ENCODE data around the gene NCBP2.
A peak's percentile ranks its signal among the peaks of the same experiment; 100 is the strongest.

The NCBP2 gene

DNA sequence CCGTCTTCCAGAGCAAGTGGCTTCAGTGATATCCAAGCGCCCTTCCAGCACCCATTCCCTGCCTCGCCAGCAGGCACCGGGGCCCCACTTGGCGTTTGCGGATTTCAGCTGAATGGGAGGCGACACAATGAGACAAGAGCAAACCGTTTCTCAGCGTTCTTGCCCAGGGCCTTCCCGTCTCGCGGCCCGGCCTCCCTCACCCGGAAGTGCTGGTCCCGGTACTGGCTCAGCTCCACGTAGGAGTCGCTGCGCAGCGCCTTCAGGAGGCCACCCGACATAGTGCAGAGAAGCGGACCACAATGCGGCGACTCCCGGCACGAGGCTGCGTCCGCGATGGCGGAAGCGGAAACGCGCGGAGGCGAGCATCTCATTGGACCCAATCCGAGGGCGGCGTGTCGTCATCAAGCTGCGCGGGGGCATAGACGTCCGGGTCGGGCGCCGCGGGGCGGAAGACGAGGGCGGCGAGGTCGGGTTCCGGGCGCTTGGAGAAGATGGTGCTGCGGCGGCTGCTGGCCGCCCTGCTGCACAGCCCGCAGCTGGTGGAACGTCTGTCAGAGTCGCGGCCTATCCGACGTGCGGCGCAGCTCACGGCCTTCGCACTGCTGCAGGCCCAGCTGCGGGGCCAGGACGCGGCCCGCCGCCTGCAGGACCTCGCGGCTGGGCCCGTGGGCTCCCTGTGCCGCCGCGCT lies at the start of gene NCBP2:
NCBP2 (minus strand) TSS at position 303 of the 689 bp plus-strand sequence; CDS start at position 278, 25 bp downstream.
- DNase-seq (ENCODE audit: low read depth, low spot score), result peak; percentile 98
- H3K4me3 ChIP-seq (ENCODE audit: low read depth, low read length), result peak within 1 kb of the TSS; percentile 99
- in situ Hi-C loops (cut with HindIII; ENCODE audit: low sequenced_read_pairs), result no loop called here
- TF ChIP-seq, protein P1, sequence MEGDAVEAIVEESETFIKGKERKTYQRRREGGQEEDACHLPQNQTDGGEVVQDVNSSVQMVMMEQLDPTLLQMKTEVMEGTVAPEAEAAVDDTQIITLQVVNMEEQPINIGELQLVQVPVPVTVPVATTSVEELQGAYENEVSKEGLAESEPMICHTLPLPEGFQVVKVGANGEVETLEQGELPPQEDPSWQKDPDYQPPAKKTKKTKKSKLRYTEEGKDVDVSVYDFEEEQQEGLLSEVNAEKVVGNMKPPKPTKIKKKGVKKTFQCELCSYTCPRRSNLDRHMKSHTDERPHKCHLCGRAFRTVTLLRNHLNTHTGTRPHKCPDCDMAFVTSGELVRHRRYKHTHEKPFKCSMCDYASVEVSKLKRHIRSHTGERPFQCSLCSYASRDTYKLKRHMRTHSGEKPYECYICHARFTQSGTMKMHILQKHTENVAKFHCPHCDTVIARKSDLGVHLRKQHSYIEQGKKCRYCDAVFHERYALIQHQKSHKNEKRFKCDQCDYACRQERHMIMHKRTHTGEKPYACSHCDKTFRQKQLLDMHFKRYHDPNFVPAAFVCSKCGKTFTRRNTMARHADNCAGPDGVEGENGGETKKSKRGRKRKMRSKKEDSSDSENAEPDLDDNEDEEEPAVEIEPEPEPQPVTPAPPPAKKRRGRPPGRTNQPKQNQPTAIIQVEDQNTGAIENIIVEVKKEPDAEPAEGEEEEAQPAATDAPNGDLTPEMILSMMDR (IDR thresholded peaks at IDR 0.05; ENCODE audit: low read depth, low read length), result peak; percentile 66

DNA sequence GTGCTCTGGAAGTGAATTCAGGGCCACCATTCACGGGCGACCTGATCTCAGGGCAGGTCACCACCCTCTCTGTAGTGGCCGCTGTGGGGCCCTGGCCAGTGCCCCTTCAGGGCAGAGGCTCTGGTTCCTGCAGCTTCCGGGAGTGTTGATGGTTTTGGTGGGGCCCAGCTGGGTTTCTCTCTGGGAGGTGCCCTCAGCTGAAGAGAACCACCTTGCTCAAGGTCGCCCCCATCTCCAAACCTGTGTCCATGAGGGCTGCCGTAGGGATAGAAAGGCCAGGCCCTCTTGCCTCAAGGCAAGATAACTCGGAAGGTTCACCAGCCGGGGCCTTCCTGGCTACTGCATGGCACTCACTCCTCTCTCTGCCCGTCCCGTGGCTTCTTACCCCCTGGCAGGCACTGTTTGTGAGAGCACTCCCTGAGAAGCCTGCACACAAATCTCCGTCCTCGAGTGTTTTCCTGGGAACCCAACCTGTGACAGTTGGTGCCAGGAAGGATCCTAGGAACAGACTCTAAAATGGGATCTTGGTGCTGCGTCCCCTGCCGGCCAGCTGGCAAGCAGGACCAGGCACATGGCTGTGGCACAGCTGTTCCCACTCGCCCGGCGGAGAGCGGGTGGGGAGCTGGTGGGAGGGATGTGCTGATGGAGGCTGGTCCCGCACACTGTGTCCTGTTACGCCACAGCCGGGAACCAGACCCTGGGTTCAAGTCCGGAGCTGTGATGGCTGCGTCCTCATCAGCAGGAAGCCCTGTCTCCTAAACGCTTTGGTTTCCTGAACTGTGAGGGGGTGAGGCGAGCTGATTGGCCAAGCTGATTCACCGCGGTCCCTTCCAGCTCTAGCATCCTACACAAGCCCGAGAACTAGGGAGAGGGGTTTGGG lies 49.5 kb upstream of the NCBP2 start:
- TF ChIP-seq, protein P1 (IDR thresholded peaks at IDR 0.05; ENCODE audit: low read depth, low read length), result no peak
- in situ Hi-C loops (cut with HindIII; ENCODE audit: low sequenced_read_pairs), result no loop called here
- no peak overlapping the region for H3K4me3 ChIP-seq (ENCODE audit: low read depth, low read length)
- no peak for DNase-seq (ENCODE audit: low read depth, low spot score)

DNA sequence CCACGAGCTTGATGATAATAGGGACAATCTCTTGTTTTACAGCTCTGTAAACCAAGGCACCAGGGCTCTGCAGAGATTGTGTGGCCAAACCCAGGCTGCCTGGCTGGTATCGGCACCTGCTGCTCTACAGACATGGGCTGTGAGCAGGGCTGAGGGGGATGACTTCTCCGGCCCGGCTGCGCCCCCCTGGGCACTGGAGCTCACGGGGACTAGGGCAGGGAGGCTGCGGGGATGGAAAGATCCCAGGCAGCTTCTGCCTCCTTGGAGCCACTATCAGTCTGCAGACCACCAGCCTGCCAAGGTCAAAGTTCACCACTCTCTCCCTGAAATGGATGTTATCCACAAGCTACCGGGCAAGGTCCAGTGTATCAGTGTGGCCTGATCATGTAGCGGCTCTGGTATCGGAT lies 48.3 kb upstream of the NCBP2 start:
- no peak for DNase-seq (ENCODE audit: low read depth, low spot score)
- in situ Hi-C loops (cut with HindIII; ENCODE audit: low sequenced_read_pairs), result no loop called here
- no peak overlapping the region for H3K4me3 ChIP-seq (ENCODE audit: low read depth, low read length)
- TF ChIP-seq, protein P1 (IDR thresholded peaks at IDR 0.05; ENCODE audit: low read depth, low read length), result no peak

DNA sequence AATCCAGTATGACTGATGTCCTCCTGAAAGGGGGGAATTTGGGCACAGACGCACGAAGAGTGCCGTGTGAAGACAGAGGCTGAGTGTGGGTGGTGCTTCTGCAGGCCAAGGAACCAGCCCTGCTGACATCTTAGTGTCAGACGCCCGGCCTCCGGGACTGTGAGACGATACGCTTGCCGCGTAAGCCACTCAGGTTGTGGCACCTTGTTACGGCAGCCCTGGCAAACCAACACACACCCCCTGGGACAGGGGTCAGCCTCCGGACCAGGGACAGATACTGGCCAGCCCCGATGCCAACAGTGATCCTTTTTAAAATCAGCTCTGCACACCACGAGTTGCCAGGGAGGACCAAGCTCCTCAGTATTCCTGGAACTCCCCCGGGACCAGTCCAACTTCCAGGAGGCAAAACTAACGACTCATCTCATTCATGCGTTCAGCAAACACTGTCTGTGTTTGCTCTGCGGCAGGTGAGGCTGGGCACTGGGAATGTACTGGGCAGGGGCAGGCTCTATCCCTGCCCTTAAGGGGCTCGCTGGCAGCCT lies 47.5 kb upstream of the NCBP2 start:
- in situ Hi-C loops (cut with HindIII; ENCODE audit: low sequenced_read_pairs), result no loop called here

DNA sequence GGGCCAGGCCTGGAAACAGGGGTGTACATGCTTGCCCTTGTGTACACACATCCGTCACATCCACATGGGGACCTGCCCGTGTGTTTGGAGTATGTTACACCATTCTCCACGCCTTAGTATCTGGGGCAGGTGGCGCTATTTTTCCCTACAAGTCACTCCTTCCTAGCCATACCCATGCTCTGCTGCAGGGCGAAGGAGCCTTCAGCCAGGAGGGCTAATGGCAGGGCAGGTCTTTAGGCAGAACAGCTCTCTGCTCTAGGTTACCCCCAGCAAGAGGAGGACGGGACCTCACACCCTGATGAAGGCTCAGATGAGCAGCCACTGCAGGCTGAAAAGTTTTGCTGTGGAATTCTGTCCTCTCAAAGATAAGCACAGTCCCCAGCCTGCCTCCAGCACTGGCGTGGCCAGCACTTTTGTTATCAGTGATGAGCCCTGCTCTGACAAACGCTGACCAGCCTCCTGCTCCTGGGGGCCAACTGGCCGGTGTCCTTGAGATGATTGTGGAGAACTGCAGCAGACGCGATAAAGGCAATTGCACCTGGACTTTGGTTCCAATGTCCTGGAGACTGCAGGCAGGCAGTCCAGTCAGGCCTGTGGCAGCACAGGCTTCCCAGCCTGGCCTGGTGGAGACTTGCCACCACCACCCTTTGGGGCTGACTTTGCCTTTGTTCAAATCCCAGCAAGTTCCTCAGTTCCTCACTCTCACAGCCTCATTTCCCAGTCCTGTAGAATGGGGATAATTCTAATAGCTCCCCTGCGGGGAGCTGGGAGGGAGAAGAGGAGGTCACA lies 46.1 kb upstream of the NCBP2 start:
- DNase-seq (ENCODE audit: low read depth, low spot score), result no peak
- in situ Hi-C loops (cut with HindIII; ENCODE audit: low sequenced_read_pairs), result no loop called here
- H3K4me3 ChIP-seq (ENCODE audit: low read depth, low read length), result no peak overlapping the region
- TF ChIP-seq, protein P1 (IDR thresholded peaks at IDR 0.05; ENCODE audit: low read depth, low read length), result no peak

More for the DNA sequence above, 47.5 kb upstream of the NCBP2 start:
- H3K4me3 ChIP-seq (ENCODE audit: low read depth, low read length), result no peak overlapping the region
- DNase-seq (ENCODE audit: low read depth, low spot score), result no peak
- TF ChIP-seq, protein P1 (IDR thresholded peaks at IDR 0.05; ENCODE audit: low read depth, low read length), result no peak

DNA sequence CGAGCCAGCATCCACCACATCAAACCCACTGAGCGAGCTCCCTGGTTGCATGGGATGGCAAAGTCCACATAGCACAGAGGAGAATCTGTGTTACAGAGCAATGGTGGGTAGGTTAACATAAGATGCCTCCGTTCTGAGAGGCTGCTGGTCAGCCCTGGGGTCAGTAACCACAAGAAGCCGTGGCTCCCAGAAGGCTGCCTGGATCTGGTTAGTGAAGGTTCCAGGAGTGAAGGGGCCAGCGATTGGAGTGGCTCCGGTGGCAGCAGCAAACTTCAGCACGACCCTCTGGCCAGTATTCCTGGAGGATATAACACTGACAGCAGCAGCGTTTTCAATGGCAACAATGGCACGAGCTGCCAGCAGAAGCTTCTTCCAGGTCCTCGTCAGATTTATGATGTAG lies 44.7 kb upstream of the NCBP2 start:
- H3K4me3 ChIP-seq (ENCODE audit: low read depth, low read length), result no peak overlapping the region
- TF ChIP-seq, protein P1 (IDR thresholded peaks at IDR 0.05; ENCODE audit: low read depth, low read length), result no peak
- DNase-seq (ENCODE audit: low read depth, low spot score), result no peak
- in situ Hi-C loops (cut with HindIII; ENCODE audit: low sequenced_read_pairs), result no loop called here
